ENCODE data around the gene IFNAR1.

The IFNAR1 gene

DNA sequence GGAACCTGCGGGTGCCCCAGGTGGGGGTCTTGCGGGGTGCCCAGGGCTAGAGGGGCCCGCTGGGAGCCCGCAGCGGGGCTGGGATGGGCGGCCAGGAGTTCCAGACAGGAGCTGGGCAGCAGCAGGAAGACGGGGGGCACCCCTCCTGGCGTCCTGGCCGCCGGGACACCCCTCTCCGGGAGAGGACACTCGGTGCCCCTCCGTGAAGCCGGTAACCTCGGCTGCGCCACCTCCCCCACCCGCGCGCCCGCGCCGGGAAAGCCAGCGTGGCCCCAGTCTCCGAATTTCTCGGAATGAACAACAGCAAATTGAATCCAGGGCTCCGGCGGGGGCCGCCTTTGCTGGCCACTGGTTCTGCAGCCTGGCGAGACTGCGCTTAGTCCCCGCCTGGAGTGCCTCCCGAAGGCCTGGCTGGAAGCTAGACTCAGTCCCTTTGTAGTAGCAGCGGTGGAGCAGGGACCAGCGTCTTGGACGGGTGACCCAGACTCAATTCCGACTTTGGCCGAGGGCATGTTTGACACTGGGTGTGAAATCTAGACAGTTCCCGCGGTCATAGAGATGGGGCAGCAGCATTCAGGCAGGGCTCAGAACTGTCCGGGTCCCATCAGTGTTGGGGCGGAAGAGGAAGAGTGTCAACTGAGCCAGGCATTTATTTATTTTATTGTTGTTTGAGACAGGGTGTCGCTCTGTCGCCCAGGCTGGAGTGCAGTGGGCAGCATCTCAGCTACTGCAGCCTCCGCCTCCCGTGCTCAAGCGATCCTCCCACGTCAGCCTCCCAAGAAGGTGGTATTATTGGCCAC is 79.2 kb downstream of the IFNAR1 start:
- DNase-seq, result peak; percentile 56

DNA sequence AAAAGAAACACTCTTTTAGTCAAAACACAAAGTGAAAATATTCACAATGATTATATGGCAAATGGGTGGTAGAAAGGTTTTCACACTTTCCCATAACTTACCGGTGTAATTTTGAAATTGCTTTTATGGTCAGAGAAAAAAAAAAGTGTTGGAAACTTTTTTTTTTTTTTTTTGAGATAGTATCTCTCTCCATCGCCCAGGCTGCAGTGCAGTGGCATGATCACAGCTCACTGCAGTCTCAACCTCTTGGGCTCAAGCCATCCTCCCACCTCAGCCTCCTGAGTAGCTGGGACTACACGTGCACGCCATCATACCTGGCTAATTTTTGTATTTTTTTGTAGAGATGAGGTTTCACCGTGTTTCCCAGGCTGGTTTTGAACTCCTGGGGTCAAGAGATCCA is 81.7 kb downstream of the IFNAR1 start:
- DNase-seq, result no peak
